GM12891 (cell line): Measurements from ENCODE around the gene HGF.

Experiments used
- DNase-seq: peaks from one replicate; pipeline ENCODE4 v3.0.0; 2011; ENCODE audit warnings: low spot score; ENCODE audit not compliant: insufficient read length
- FAIRE-seq: peaks from 2 replicates; lab custom pipeline; 2011; peaks lifted over from hg19 to GRCh38; lab: Jason Lieb, UNC
- PAX5 ChIP-seq: IDR thresholded peaks from 2 replicates; pipeline ENCODE4 v1.6.1; 2011; ENCODE audit warnings: low read length, moderate library complexity, mild to moderate bottlenecking; ENCODE audit not compliant: insufficient read depth, severe bottlenecking
- POLR2A ChIP-seq: IDR thresholded peaks from 2 replicates; pipeline ENCODE4 v1.6.1; 2011; ENCODE audit warnings: low read depth, low read length, control low read depth
- POLR2AphosphoS5 ChIP-seq: IDR thresholded peaks from 2 replicates; pipeline ENCODE4 v1.6.1; 2011; ENCODE audit warnings: low read depth, low read length, control low read depth
- POU2F2 ChIP-seq: IDR thresholded peaks from 2 replicates; pipeline ENCODE4 v1.6.1; 2011; ENCODE audit warnings: low read depth, mild to moderate bottlenecking, control low read depth, low read length, moderate library complexity
- SPI1 ChIP-seq: IDR thresholded peaks from 2 replicates; pipeline ENCODE4 v1.6.1; 2011; ENCODE audit warnings: low read depth, low read length, control low read depth
- TAF1 ChIP-seq: IDR thresholded peaks from 2 replicates; pipeline ENCODE4 v1.6.1; 2011; ENCODE audit warnings: low read depth, low read length, control low read depth

HGF gene

DNA sequence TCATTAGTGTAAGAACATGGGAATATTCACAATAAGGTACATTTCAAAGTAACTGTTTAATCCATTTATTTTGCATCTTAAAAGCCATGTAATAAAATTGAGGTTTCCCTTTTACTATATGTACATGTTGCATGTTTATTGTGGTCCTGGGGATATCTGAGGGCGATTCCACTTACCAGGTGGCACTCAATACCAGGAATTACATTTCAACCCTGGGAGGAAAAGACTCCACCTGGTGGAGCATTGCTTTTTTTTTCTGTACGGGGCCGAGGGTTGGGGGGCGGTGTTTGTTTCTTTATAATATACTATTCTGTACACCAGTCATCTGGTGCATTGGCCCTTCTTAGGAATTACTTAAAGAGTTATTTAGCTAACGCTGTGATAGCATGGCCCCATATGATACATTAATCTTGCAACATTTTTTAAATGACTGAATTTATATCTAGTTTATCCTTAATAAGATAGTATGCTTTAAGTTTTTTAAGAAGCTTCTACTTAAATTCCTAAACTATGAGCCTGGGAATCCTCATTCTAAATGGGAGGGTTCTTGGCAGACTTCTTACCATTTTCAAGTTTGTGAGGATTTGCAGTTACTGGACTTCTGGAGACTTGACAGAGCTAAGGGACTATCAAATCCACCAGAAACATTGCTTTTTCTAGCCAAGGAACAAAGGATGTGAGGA is 7.2 kb upstream of the HGF start:
- TF ChIP-seq POLR2AphosphoS5 (no peak), POLR2A (no peak), TAF1 (no peak), SPI1 (no peak), PAX5 (no peak), POU2F2 (no peak)
- no peak for DNase-seq
- FAIRE-seq: no peak

DNA sequence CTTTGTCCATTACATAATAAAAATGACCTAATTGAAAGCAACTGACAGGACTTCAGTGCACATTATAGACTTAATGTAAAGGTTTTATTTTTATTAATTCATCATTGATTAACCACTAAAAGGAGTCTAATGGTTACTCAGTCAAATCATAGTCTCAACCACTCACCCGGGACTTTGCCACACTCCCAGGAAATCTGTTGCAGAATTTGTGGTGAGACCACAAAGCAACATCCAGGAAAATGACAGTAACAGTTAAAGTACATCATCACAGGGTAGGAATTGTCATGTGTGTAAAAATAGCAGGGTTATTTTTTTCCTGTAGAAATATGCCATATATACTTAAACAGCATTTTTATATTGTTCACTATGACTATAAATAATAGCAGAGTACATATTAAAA is 6.3 kb upstream of the HGF start:
- no peak for TF ChIP-seq POLR2A
- TF ChIP-seq POLR2AphosphoS5: no peak
- no peak for TF ChIP-seq POU2F2
- no peak for TF ChIP-seq TAF1
- TF ChIP-seq SPI1: no peak
- TF ChIP-seq PAX5: no peak
- no peak for DNase-seq
- no peak for FAIRE-seq

DNA sequence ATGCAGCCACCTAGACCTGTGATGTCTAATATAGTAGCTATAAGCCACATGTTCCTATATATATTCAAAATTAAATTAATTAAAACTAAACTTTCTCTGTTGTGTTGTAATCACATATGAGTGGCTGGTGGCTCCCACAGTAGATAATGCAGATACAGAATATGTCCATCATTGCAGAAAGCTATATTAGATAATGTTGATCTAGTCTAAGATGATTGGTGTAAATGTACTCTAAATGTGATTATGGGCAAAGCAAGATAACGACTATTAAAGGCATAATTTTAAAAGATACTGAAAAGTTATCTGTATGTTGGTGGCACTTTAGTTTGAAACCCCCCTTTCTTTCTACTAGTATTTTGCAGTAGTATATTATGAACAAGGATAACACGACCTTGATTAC is 5.7 kb upstream of the HGF start:
- TF ChIP-seq POU2F2 (no peak), SPI1 (no peak), TAF1 (no peak)
- DNase-seq (no peak), FAIRE-seq (no peak)

DNA sequence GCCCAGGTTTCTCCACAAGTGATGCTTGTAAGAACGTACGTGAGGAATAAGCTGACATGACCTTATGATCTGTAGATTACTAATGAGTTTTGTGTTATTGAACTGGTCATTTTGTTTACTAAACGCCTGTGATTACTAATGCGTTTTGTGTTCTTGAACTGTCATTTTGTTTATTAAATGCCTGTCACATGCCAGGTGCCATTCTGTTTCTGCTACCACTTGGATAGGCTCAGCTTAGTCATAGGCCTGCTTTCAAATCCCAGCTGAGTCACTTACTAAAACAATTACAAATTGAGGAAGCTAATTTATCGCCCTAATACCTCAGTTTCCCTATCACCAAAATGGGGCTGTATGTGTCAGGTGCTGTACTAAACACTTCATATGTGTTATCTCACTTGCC is 4.7 kb upstream of the HGF start:
- no peak for DNase-seq
- FAIRE-seq: no peak
- TF ChIP-seq POU2F2 (no peak), PAX5 (no peak), POLR2AphosphoS5 (no peak), SPI1 (no peak), TAF1 (no peak), POLR2A (no peak)

DNA sequence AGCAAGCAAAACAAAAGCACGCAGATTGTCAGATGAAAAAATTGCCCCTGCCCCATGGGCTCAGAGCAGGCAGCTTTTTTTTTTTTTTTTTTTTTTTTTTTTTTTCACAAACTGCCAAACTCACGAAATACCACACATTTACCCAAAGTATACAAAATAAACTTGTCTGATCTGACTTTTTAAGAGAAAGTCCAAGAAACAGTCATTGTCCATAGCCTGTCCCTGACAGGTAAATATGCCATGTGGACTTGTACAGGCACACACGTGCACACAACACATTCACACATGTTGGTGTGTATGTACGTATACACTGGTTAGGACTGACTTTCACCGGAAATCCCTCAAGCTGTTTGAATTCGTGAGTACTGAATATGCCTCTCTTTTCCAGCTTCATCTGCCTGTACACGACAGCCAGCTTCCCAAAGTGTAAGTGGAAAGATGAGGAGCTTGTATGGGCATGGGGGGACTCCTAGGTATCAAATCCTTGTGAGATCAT is 929 bp upstream of the HGF start:
- no peak for TF ChIP-seq PAX5
- TF ChIP-seq POU2F2: no peak
- TF ChIP-seq TAF1: no peak
- TF ChIP-seq POLR2AphosphoS5: no peak
- no peak for TF ChIP-seq SPI1
- TF ChIP-seq POLR2A: no peak
- DNase-seq: no peak

DNA sequence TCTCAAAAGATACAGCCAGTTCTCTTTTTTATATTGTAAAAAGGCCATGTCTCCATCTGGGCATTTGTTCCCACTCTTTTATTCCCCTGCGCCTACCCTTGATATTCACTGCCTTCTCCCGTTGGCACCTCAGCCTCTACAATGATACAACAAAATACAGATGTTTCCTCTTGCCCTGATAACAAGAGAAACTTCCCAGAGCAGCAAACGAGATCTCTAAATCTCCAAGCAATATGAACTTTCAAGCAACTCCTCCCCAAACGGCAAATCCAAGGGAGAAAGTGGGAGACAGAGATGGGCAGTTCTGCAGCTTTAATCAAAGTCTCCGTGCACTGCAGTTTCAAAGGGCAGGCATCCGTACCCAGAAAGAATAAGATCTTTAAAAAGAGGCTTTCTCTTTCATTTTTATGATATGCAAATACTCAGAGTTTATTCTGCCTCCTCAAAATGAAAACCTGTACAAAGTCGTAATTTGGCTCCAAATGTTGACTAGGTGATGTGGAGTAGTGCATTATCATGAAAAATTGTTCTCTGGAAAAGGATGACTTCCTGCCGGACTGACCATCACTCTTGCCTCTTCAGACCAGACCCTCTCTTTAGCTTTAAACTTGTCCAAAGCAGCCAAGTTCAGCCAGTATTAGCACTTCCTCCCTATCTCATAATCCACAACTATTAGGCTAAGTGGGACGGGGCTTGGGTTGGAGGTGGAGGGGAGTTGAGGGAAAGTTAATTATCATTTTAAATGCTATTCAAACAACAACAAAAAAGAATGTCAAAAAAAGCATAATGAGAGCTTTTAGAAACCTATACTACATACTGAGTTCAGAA is 682 bp downstream of the HGF start:
- TF ChIP-seq PAX5: no peak
- TF ChIP-seq POLR2A: no peak
- TF ChIP-seq POLR2AphosphoS5: no peak
- TF ChIP-seq POU2F2: no peak
- no peak for TF ChIP-seq TAF1
- TF ChIP-seq SPI1: no peak
- FAIRE-seq: no peak
- no peak for DNase-seq

More for the DNA sequence above, 929 bp upstream of the HGF start:
- FAIRE-seq: no peak

DNA sequence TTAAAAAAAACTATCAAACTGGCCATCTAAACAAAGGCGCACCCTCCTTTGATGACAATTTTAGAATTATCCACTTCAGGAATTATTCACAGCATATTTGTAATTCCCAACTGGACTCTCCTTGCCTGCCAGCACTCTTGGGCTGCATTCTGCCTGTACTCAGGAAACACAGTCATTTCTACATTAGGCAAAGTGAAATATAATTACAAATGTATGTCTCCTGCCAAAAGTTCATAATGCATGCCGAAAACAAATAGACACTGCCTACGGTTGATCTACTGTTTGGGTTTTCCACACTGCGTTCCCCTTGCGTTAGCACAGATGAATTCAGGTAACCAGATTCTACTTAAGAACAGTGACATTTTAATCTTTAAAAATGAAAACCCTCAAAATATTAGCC is 1.9 kb downstream of the HGF start:
- TF ChIP-seq POLR2A (no peak), SPI1 (no peak), POLR2AphosphoS5 (no peak), PAX5 (no peak), TAF1 (no peak), POU2F2 (no peak)
- FAIRE-seq: no peak
- no peak for DNase-seq

DNA sequence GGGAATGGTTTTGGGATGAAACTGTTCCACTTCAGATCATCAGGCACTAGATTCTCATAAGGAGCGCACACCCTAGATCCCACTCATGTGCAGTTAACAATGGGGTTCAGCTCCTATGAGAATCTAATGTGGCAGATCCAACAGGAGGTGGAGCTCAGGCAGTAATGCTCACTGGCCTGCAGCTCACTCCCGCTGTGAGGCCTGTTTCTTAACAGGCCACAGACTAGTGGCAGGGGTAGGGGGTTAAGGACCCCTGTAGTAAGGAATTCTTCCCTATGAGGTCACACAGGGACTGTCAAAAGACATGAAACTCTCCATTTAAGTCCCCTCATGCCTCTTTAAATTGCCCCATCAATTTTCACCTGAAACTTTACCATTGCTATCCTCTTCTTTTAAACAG is 8.0 kb downstream of the HGF start:
- DNase-seq: no peak
- TF ChIP-seq POLR2AphosphoS5: no peak
- no peak for TF ChIP-seq POU2F2
- TF ChIP-seq PAX5: no peak
- no peak for TF ChIP-seq POLR2A
- no peak for TF ChIP-seq TAF1
- no peak for TF ChIP-seq SPI1
- FAIRE-seq: no peak

DNA sequence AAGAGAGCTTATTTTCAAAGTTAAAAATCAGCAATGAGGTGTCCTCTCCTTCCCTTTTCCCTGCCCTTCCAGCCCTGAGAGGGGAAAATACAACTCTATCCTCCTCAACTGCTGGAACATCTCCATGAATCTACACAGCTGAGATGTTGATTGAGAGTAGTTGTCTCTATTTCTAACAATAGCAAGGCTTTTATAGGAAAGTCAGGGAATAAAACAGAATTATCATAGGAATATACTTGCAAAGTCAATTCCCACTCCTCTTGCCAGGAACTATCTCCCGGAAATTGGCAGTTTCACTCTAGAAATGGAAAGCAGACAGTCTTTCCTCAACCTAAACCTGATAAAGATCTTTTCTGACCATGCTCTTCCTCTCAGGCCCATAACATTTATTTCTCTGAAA is 8.8 kb downstream of the HGF start:
- no peak for TF ChIP-seq POLR2A
- TF ChIP-seq SPI1: no peak
- TF ChIP-seq PAX5: no peak
- no peak for TF ChIP-seq POLR2AphosphoS5
- TF ChIP-seq POU2F2: no peak
- no peak for TF ChIP-seq TAF1
- no peak for DNase-seq
- FAIRE-seq: no peak

DNA sequence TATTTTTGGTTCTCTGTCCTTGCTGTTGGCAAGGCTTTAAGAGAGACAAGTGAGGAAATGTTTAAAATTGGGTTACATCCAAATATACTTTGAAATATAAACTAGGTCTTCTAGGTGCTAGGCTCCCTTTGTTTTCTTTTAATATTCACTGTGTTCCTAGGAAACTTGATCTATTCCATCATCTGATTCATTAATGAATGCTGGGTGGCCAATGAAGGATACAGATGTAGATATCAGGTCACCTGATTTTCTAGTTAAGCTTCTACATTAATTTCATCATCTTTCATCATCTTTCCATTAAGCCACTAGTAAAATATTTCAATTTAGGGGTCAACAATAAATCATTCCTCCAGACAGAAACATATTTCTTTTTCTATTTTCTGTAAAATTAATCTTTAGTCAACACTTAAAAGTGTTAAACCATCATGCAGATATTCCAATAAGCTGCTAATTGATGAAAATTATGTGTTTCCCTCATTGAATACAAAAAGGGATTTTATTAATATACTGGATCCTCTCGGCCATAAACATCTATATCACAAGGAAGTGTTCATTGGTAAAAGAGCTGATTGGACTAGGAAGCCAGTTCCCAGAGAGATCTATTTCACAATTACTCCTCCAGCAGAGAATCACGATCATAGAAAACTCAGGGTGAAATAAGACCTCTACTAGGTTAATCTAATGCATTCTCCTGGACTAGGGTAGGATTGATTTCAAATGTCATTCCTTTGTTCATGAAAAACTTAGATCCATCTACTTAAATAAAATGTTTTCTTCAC is 14.7 kb downstream of the HGF start:
- no peak for DNase-seq
- TF ChIP-seq SPI1 (no peak), POLR2A (no peak), POU2F2 (no peak), POLR2AphosphoS5 (no peak), PAX5 (no peak), TAF1 (no peak)
- no peak for FAIRE-seq
